ENCODE results near the gene OLFM1. TPM values are rescaled to one million over a fixed set of nuclear protein-coding genes. Genes with fewer than 3 reads are reported as not detected.

Gene OLFM1
- total RNA-seq, 1 donor from 2014 or later: 5.5 TPM

- no peak for TF ChIP-seq EZH2 (IDR thresholded peaks at IDR 0.05; ENCODE audit: insufficient read depth, low read length)
- TF ChIP-seq CTCF (IDR thresholded peaks at IDR 0.05; ENCODE audit: insufficient read depth, low read depth, low read length): no peak
- Histone ChIP-seq H4K20me1 (ENCODE audit: insufficient read depth, low read length) (no peaks in the 10 kb centered on the region), H3K27ac (ENCODE audit: low read depth, low read length) (no peak overlapping the region), H2AFZ (ENCODE audit: low read depth, low read length) (no peak overlapping the region), H3K79me2 (ENCODE audit: insufficient read depth, low read length) (no peaks in the 10 kb centered on the region), H3K36me3 (ENCODE audit: insufficient read depth, low read length) (no peaks in the 10 kb centered on the region), H3K9me3 (ENCODE audit: insufficient read depth, low read depth, low read length) (no peaks in the 10 kb centered on the region), H3K4me1 (ENCODE audit: insufficient read depth, low read length) (no peaks in the 10 kb centered on the region), H3K4me2 (ENCODE audit: low read length) (no peak overlapping the region), H3K9ac (ENCODE audit: low read length) (no peak overlapping the region), H3K4me3 (ENCODE audit: insufficient read depth, low read depth, low read length) (no peak overlapping the region), H3K27me3 (ENCODE audit: insufficient read depth, low read length) (no peaks in the 10 kb centered on the region)
- no peak for DNase-seq (ENCODE audit: low read depth)
- Mint-ChIP-seq H3K27me3 (ENCODE audit: low read depth, unreplicated experiment) (peaks cover 41% of the 10 kb centered on the region), H3K4me1 (ENCODE audit: low read depth, unreplicated experiment) (no peaks in the 10 kb centered on the region), H3K9me3 (ENCODE audit: unreplicated experiment) (peaks cover 5% of the 10 kb centered on the region), H3K27ac (ENCODE audit: unreplicated experiment) (no peak overlapping the region), H3K4me3 (ENCODE audit: unreplicated experiment) (no peak overlapping the region), H3K36me3 (ENCODE audit: low read depth, unreplicated experiment) (no peaks in the 10 kb centered on the region)
- FAIRE-seq: no peak
Measured at GRCh38 chr9:135048046-135048757, 39.3 kb upstream of the OLFM1 start.

GRCh38 chr9:135048758-135049444 lies 38.6 kb upstream of the OLFM1 start:
- no peak overlapping the region for H3K4me3 Mint-ChIP-seq (ENCODE audit: unreplicated experiment)
- Histone ChIP-seq H2AFZ (ENCODE audit: low read depth, low read length) (no peak overlapping the region), H3K9ac (ENCODE audit: low read length) (no peak overlapping the region), H3K4me2 (ENCODE audit: low read length) (no peak overlapping the region), H3K27me3 (ENCODE audit: insufficient read depth, low read length) (no peaks in the 10 kb centered on the region), H3K4me1 (ENCODE audit: insufficient read depth, low read length) (no peaks in the 10 kb centered on the region), H3K4me3 (ENCODE audit: insufficient read depth, low read depth, low read length) (no peak overlapping the region), H4K20me1 (ENCODE audit: insufficient read depth, low read length) (no peaks in the 10 kb centered on the region), H3K36me3 (ENCODE audit: insufficient read depth, low read length) (no peaks in the 10 kb centered on the region), H3K79me2 (ENCODE audit: insufficient read depth, low read length) (no peaks in the 10 kb centered on the region), H3K27ac (ENCODE audit: low read depth, low read length) (no peak overlapping the region), H3K9me3 (ENCODE audit: insufficient read depth, low read depth, low read length) (no peaks in the 10 kb centered on the region)
- no peak for FAIRE-seq
- DNase-seq (ENCODE audit: low read depth): no peak
- no peaks in the 10 kb centered on the region for H3K36me3 Mint-ChIP-seq (ENCODE audit: low read depth, unreplicated experiment)
- no peak overlapping the region for H3K27ac Mint-ChIP-seq (ENCODE audit: unreplicated experiment)
- H3K4me1 Mint-ChIP-seq (ENCODE audit: low read depth, unreplicated experiment): no peaks in the 10 kb centered on the region
- no peak for TF ChIP-seq EZH2 (IDR thresholded peaks at IDR 0.05; ENCODE audit: insufficient read depth, low read length)
- no peak for TF ChIP-seq CTCF (IDR thresholded peaks at IDR 0.05; ENCODE audit: insufficient read depth, low read depth, low read length)
- peaks cover 38% of the 10 kb centered on the region for H3K27me3 Mint-ChIP-seq (ENCODE audit: low read depth, unreplicated experiment)
- H3K9me3 Mint-ChIP-seq (ENCODE audit: unreplicated experiment): peaks cover 5% of the 10 kb centered on the region

GRCh38 chr9:135049460-135049859 lies 38.0 kb upstream of the OLFM1 start:
- Histone ChIP-seq H3K79me2 (ENCODE audit: insufficient read depth, low read length) (no peaks in the 10 kb centered on the region), H2AFZ (ENCODE audit: low read depth, low read length) (no peak overlapping the region), H3K4me1 (ENCODE audit: insufficient read depth, low read length) (no peaks in the 10 kb centered on the region), H3K36me3 (ENCODE audit: insufficient read depth, low read length) (no peaks in the 10 kb centered on the region), H3K27ac (ENCODE audit: low read depth, low read length) (no peak overlapping the region), H4K20me1 (ENCODE audit: insufficient read depth, low read length) (no peaks in the 10 kb centered on the region), H3K4me2 (ENCODE audit: low read length) (no peak overlapping the region), H3K4me3 (ENCODE audit: insufficient read depth, low read depth, low read length) (no peak overlapping the region), H3K9ac (ENCODE audit: low read length) (no peak overlapping the region), H3K9me3 (ENCODE audit: insufficient read depth, low read depth, low read length) (no peaks in the 10 kb centered on the region), H3K27me3 (ENCODE audit: insufficient read depth, low read length) (no peaks in the 10 kb centered on the region)
- Mint-ChIP-seq H3K4me1 (ENCODE audit: low read depth, unreplicated experiment) (no peaks in the 10 kb centered on the region), H3K27ac (ENCODE audit: unreplicated experiment) (no peak overlapping the region), H3K4me3 (ENCODE audit: unreplicated experiment) (no peak overlapping the region), H3K36me3 (ENCODE audit: low read depth, unreplicated experiment) (no peaks in the 10 kb centered on the region), H3K27me3 (ENCODE audit: low read depth, unreplicated experiment) (peaks cover 39% of the 10 kb centered on the region), H3K9me3 (ENCODE audit: unreplicated experiment) (peaks cover 5% of the 10 kb centered on the region)
- FAIRE-seq (no peak), DNase-seq (ENCODE audit: low read depth) (no peak)
- no peak for TF ChIP-seq CTCF (IDR thresholded peaks at IDR 0.05; ENCODE audit: insufficient read depth, low read depth, low read length)
- no peak for TF ChIP-seq EZH2 (IDR thresholded peaks at IDR 0.05; ENCODE audit: insufficient read depth, low read length)

Data from astrocyte (in vitro differentiated cells and primary cell).